Tibial artery (tissue), 4 donors: ENCODE data around the gene EZH2.

ENCODE experiments used
- DNase-seq, 2 donors: peaks; one replicate each; pipeline ENCODE4 v3.0.0-alpha.2; 2019
- H3K27ac ChIP-seq, 2 donors: fragments of 200-600 bp; sonication (generic) in 1 of 2; 1 replicate in 1 of 2; 2 replicates in 1 of 2; pipeline ENCODE4 v1.5.1; 2018 to 2019; ENCODE audit warnings: mild to moderate bottlenecking in 1 of 2
- H3K27me3 ChIP-seq, 2 donors: fragments of 200-600 bp; sonication (generic) in 1 of 2; one replicate each; pipeline versions ENCODE4 v1.5.1 to v1.6.0; 2016 to 2019
- H3K36me3 ChIP-seq, 3 donors: fragments of 200-600 bp; sonication (generic) in 2 of 3; one replicate each; pipeline ENCODE4 v1.5.1; 2016 to 2019; ENCODE audit warnings: mild to moderate bottlenecking in 2 of 3
- H3K4me1 ChIP-seq, 4 donors: fragments of 200-600 bp; sonication (generic) in 2 of 4; 1 replicate in 3 of 4; 2 replicates in 1 of 4; pipeline ENCODE4 v1.5.1; 2016 to 2019
- H3K4me3 ChIP-seq, 2 donors: fragments of 200-600 bp; sonication (generic) in 1 of 2; 1 replicate in 1 of 2; 2 replicates in 1 of 2; pipeline ENCODE4 v1.5.1; 2018 to 2019; ENCODE audit warnings: mild to moderate bottlenecking in 2 of 2
- H3K9me3 ChIP-seq, 3 donors: fragments of 200-600 bp; sonication (generic) in 1 of 3; one replicate each; pipeline ENCODE4 v1.5.1; 2016 to 2019
- CTCF ChIP-seq, 2 experiments: fragments of 200-600 bp in 1 of 2; fragments of 450-650 bp in 1 of 2; IDR thresholded peaks; one replicate each; pipeline ENCODE4 v1.5.1; 2017 to 2019; ENCODE audit warnings: antibody characterized with exemption in 2 of 2, mild to moderate bottlenecking in 1 of 2, moderate library complexity in 1 of 2
- intact Hi-C: fragments of 100-400 bp; cut with DNase I; formaldehyde crosslinking; loops from one replicate; pipeline ENCODE4 v1.15.0; 2023; ENCODE audit warnings: low total_unique reads

EZH2 gene

GRCh38 chr7:148867596-148868377 is 16.3 kb downstream of the EZH2 start:
- intact Hi-C loops = no loop called here
- Histone ChIP-seq H3K36me3 (no peaks in the 10 kb centered on the region), H3K27ac (no peak overlapping the region), H3K4me1 (no peaks in the 10 kb centered on the region), H3K27me3 (no peaks in the 10 kb centered on the region), H3K9me3 (peaks cover 0 to 13% (median 13%) of the 10 kb centered on the region in 3 donors), H3K4me3 (no peak overlapping the region)
- no peak for TF ChIP-seq CTCF (IDR thresholded peaks at IDR 0.05)
- DNase-seq = no peak

- no peaks in the 10 kb centered on the region for H3K27me3 ChIP-seq
- intact Hi-C loops = no loop called here
Observed at GRCh38 chr7:148866362-148866761, 17.7 kb downstream of the EZH2 start.

GRCh38 chr7:148865283-148865682 is 18.8 kb downstream of the EZH2 start:
- H3K4me1 ChIP-seq = no peaks in the 10 kb centered on the region
- peaks cover 0 to 13% (median 13%) of the 10 kb centered on the region in 3 donors for H3K9me3 ChIP-seq
- no peak for DNase-seq
- no peak overlapping the region for H3K4me3 ChIP-seq
- TF ChIP-seq CTCF (IDR thresholded peaks at IDR 0.05) = no peak
- no peaks in the 10 kb centered on the region for H3K27me3 ChIP-seq
- H3K27ac ChIP-seq = no peak overlapping the region
- intact Hi-C loops = no loop called here
- no peaks in the 10 kb centered on the region for H3K36me3 ChIP-seq

More at GRCh38 chr7:148866362-148866761, 17.7 kb downstream of the EZH2 start:
- TF ChIP-seq CTCF (IDR thresholded peaks at IDR 0.05) = no peak
- no peaks in the 10 kb centered on the region for H3K4me1 ChIP-seq
- H3K27ac ChIP-seq = no peak overlapping the region
- H3K4me3 ChIP-seq = no peak overlapping the region
- DNase-seq = no peak
- H3K9me3 ChIP-seq = peaks cover 0 to 13% (median 13%) of the 10 kb centered on the region in 3 donors
- H3K36me3 ChIP-seq = no peaks in the 10 kb centered on the region

GRCh38 chr7:148863324-148863723 is 20.8 kb downstream of the EZH2 start:
- Histone ChIP-seq H3K36me3 (no peaks in the 10 kb centered on the region), H3K27ac (no peak overlapping the region), H3K9me3 (peaks cover 0 to 13% (median 12%) of the 10 kb centered on the region in 3 donors), H3K4me1 (no peaks in the 10 kb centered on the region), H3K4me3 (no peak overlapping the region), H3K27me3 (no peaks in the 10 kb centered on the region)
- DNase-seq = no peak
- TF ChIP-seq CTCF (IDR thresholded peaks at IDR 0.05) = no peak
- intact Hi-C loops = no loop called here

- Histone ChIP-seq H3K27me3 (no peaks in the 10 kb centered on the region), H3K4me1 (no peaks in the 10 kb centered on the region), H3K36me3 (no peaks in the 10 kb centered on the region), H3K9me3 (peaks cover 0 to 9% (median 3%) of the 10 kb centered on the region in 3 donors), H3K4me3 (no peak overlapping the region), H3K27ac (no peak overlapping the region)
- no peak for DNase-seq
- TF ChIP-seq CTCF (IDR thresholded peaks at IDR 0.05) = no peak
- intact Hi-C loops = no loop called here
Observed at GRCh38 chr7:148862481-148862880, 21.6 kb downstream of the EZH2 start.
